Stimulated activated CD4-positive, alpha-beta T cell treated with anti-CD3 and anti-CD28 coated beads, Interleukin-15, amount 100 ng/mL, for 24 hours (primary cell): ENCODE results near the gene CACNA1G.
A peak's percentile ranks its signal among the peaks of the same experiment; 100 is the strongest.

Experiments used
- DNase-seq: peaks from one replicate; pipeline ENCODE4 v3.0.0-alpha.2; 2020

Gene CACNA1G

GRCh38 chr17:50660042-50660886, 99.7 kb downstream of the CACNA1G start:
- DNase-seq = no peak

GRCh38 chr17:50660887-50661345, 100.4 kb downstream of the CACNA1G start:
- DNase-seq = no peak

GRCh38 chr17:50661348-50661747, 100.8 kb downstream of the CACNA1G start:
- no peak for DNase-seq

- peak; percentile 54 for DNase-seq
Measured at GRCh38 chr17:50661795-50662391, 101.4 kb downstream of the CACNA1G start.

- no peak for DNase-seq
Measured at GRCh38 chr17:50662632-50663225, 102.2 kb downstream of the CACNA1G start.

- no peak for DNase-seq
Measured at GRCh38 chr17:50663812-50664374, 103.4 kb downstream of the CACNA1G start.

- DNase-seq = no peak
Measured at GRCh38 chr17:50664788-50665458, 104.4 kb downstream of the CACNA1G start.

- DNase-seq = no peak
Measured at GRCh38 chr17:50665838-50666237, 105.3 kb downstream of the CACNA1G start.

- DNase-seq = no peak
Measured at GRCh38 chr17:50666316-50666715, 105.8 kb downstream of the CACNA1G start.

GRCh38 chr17:50667259-50668024, 106.9 kb downstream of the CACNA1G start:
- DNase-seq = no peak

- no peak for DNase-seq
Measured at GRCh38 chr17:50668025-50668837, 107.7 kb downstream of the CACNA1G start.

- no peak for DNase-seq
Measured at GRCh38 chr17:50668838-50669581, 108.5 kb downstream of the CACNA1G start.

GRCh38 chr17:50672071-50672470, 111.6 kb downstream of the CACNA1G start:
- DNase-seq = no peak

- DNase-seq = no peak
Measured at GRCh38 chr17:50672831-50673551, 112.5 kb downstream of the CACNA1G start.

- no peak for DNase-seq
Measured at GRCh38 chr17:50675190-50675589, 114.7 kb downstream of the CACNA1G start.

- DNase-seq = no peak
Measured at GRCh38 chr17:50675627-50676026, 115.1 kb downstream of the CACNA1G start.

GRCh38 chr17:50676065-50676975, 115.8 kb downstream of the CACNA1G start:
- no peak for DNase-seq
